ENCODE measurements around the gene CTDSP2. TPM values are rescaled to one million over a fixed set of nuclear protein-coding genes. Genes with fewer than 3 reads are reported as not detected.

CTDSP2 gene
- total and polyA plus RNA-seq, 2 donors (not counting 3 experiments of a cell fraction or from before 2014, with no cell fraction given), result 142 to 146 TPM

GRCh38 chr12:57832966-57833365, 13.6 kb downstream of the CTDSP2 start:
- ChIA-PET POLR2A (interaction anchor here (0.7 to 1.8 kb wide), 3 partner anchors 11 to 64 kb away, joined by 5 to 10 read pairs (median 6); partner anchors contain the start of gene CTDSP2), CTCF (interaction anchor here (1.3 to 10.9 kb wide), 8 partner anchors 10 to 72 kb away, joined by 6 to 139 read pairs (median 13); partner anchors contain the start of gene CTDSP2)
- Histone ChIP-seq H3K9me3 (replicated peaks; ENCODE audit: control insufficient read depth, insufficient read depth, low read length) (no peaks in the 10 kb centered on the region), H2AFZ (ENCODE audit: low read depth, low read length) (no peak overlapping the region), H3K27ac (ENCODE audit: insufficient read depth, low read depth, low read length) (no peak overlapping the region), H3K4me1 (ENCODE audit: control insufficient read depth, extremely low read depth, insufficient read depth, low read length) (peaks cover 36% of the 10 kb centered on the region), H3K4me2 (ENCODE audit: insufficient read depth, low read length) (no peak overlapping the region), H3K36me3 (ENCODE audit: control insufficient read depth in 2 of 2, extremely low read depth in 1 of 2, insufficient read depth in 2 of 2, low read length in 2 of 2) (peaks cover 6% of the 10 kb centered on the region in 2 experiments), H3K9me1 (replicated peaks; ENCODE audit: control insufficient read depth, extremely low read depth, insufficient read depth, low read length) (no peaks in the 10 kb centered on the region), H3K4me3 (replicated peaks in 1 of 3; ENCODE audit: insufficient read depth in 1 of 3, low read depth in 1 of 3, low read length in 3 of 3) (no peak overlapping the region), H4K20me1 (replicated peaks; ENCODE audit: control insufficient read depth, extremely low read depth, insufficient read depth, low read length) (peaks cover 10% of the 10 kb centered on the region), H3K27me3 (ENCODE audit: control insufficient read depth in 2 of 2, insufficient read depth in 2 of 2, low read length in 2 of 2) (no peaks in the 10 kb centered on the region), H3K9ac (replicated peaks; ENCODE audit: extremely low read depth, insufficient read depth, low read length) (no peak overlapping the region), H3K79me2 (ENCODE audit: control insufficient read depth, insufficient read depth, low read length) (peaks cover 78% of the 10 kb centered on the region)
- intact Hi-C loops (cut with micrococcal nuclease) (no loop called here), dilution Hi-C loops (cut with MboI; ENCODE audit: extremely low pct_ligation_motif_present, low sequenced_read_pairs) (no loop called here)
- FAIRE-seq, result no peak
- BruUV-seq (replicated peaks), result no TSS peak
- no peak for TF ChIP-seq POLR2A (IDR thresholded peaks at IDR 0.05; ENCODE audit: low read depth, low read length)
- TF ChIP-seq GATA2 (IDR thresholded peaks at IDR 0.05; ENCODE audit: insufficient read depth, insufficient read length, low read depth, low read length), result no peak
- TF ChIP-seq MYC (IDR thresholded peaks at IDR 0.05; ENCODE audit: low read depth, low read length), result no peak
- no peak for TF ChIP-seq FOS (IDR thresholded peaks at IDR 0.05; ENCODE audit: borderline replicate concordance, insufficient read depth, low read length)
- TF ChIP-seq EZH2 (IDR thresholded peaks at IDR 0.05; ENCODE audit: borderline replicate concordance, low read depth, low read length, severe bottlenecking), result no peak
- TF ChIP-seq CTCF (IDR thresholded peaks at IDR 0.05; ENCODE audit: extremely low read depth in 1 of 2, insufficient read depth in 1 of 2, low read depth in 1 of 2, low read length in 2 of 2), result no peak
- no peak for TF ChIP-seq MAX (IDR thresholded peaks at IDR 0.05; ENCODE audit: insufficient read depth, insufficient read length)
- TF ChIP-seq JUN (IDR thresholded peaks at IDR 0.05; ENCODE audit: borderline replicate concordance, insufficient read depth, insufficient read length, low read depth), result no peak
- TF ChIP-seq POLR2AphosphoS5 (IDR thresholded peaks at IDR 0.05; ENCODE audit: insufficient read depth, low read depth, low read length), result no peak
- DNase-seq (ENCODE audit: low read depth, low spot score), result no peak
